MM.1S (cell line): ENCODE data around the gene DHX32.

ENCODE experiments used
- DNase-seq: peaks from one replicate; pipeline ENCODE4 v3.0.0-alpha.2; 2015
- H2AFZ ChIP-seq: fragments of 300-600 bp; sonication (generic); 2 replicates; pipeline ENCODE4 v1.6.0; 2016; ENCODE audit warnings: antibody characterized with exemption, low read length
- H3F3A ChIP-seq: fragments of 300-600 bp; sonication (generic); 2 replicates; pipeline ENCODE4 v1.6.1; 2016; ENCODE audit warnings: mild to moderate bottlenecking, antibody characterized with exemption, low read length, moderate library complexity, mixed read lengths; ENCODE audit not compliant: insufficient read depth
- H3K27ac ChIP-seq: fragments of 300-600 bp; sonication (generic); 2 replicates; pipeline ENCODE4 v1.5.1; 2016; ENCODE audit warnings: mild to moderate bottlenecking, low read length
- H3K27me3 ChIP-seq: fragments of 300-600 bp; sonication (generic); replicated peaks from 2 replicates; pipeline ENCODE4 v1.6.0; 2016; ENCODE audit warnings: low read length; ENCODE audit not compliant: insufficient read depth
- H3K36me3 ChIP-seq: fragments of 300-600 bp; sonication (generic); replicated peaks from 2 replicates; pipeline ENCODE4 v1.6.1; 2016; ENCODE audit warnings: mild to moderate bottlenecking, low read length, mixed read lengths; ENCODE audit not compliant: insufficient read depth
- H3K4me1 ChIP-seq: fragments of 300-600 bp; sonication (generic); 2 replicates; pipeline ENCODE4 v1.6.1; 2016; ENCODE audit warnings: low read length, mixed read lengths
- H3K4me2 ChIP-seq: fragments of 300-600 bp; sonication (generic); 2 replicates; pipeline ENCODE4 v1.6.0; 2016; ENCODE audit warnings: low read depth, low read length
- H3K4me3 ChIP-seq: fragments of 300-600 bp; sonication (generic); 2 replicates; pipeline ENCODE4 v1.5.1; 2016; ENCODE audit warnings: low read length, mixed read lengths
- H3K79me2 ChIP-seq: fragments of 300-600 bp; sonication (generic); 2 replicates; pipeline ENCODE4 v1.6.1; 2016; ENCODE audit warnings: mixed run types, low read length, mixed read lengths
- H3K9ac ChIP-seq: fragments of 300-600 bp; sonication (generic); 2 replicates; pipeline ENCODE4 v1.6.1; 2016; ENCODE audit warnings: low read length, mixed read lengths
- H3K9me2 ChIP-seq: fragments of 300-600 bp; sonication (generic); replicated peaks from 2 replicates; pipeline ENCODE4 v1.6.1; 2016; ENCODE audit warnings: mild to moderate bottlenecking, low read length, mixed read lengths; ENCODE audit not compliant: insufficient read depth
- H3K9me3 ChIP-seq: fragments of 300-600 bp; sonication (generic); replicated peaks from 2 replicates; pipeline ENCODE4 v1.6.1; 2016; ENCODE audit warnings: mild to moderate bottlenecking, low read length, mixed read lengths; ENCODE audit not compliant: insufficient read depth
- H4K20me1 ChIP-seq: fragments of 300-600 bp; sonication (generic); 2 replicates; pipeline ENCODE4 v1.6.1; 2016; ENCODE audit warnings: mild to moderate bottlenecking, low read length, moderate library complexity, mixed read lengths; ENCODE audit not compliant: insufficient read depth
- CTCF ChIP-seq: fragments of 300-600 bp; sonication (generic); IDR thresholded peaks from 2 replicates; pipeline ENCODE4 v1.5.1; 2016; ENCODE audit warnings: antibody characterized with exemption, low read length, mixed read lengths
- EZH2 ChIP-seq: fragments of 300-600 bp; sonication (generic); optimal IDR thresholded peaks from 2 replicates; pipeline ENCODE3; 2017; ENCODE audit warnings: low read depth, mild to moderate bottlenecking, antibody characterized with exemption, low read length, mixed read lengths
- EZH2phosphoT487 ChIP-seq: fragments of 300-600 bp; sonication (generic); IDR thresholded peaks from 2 replicates; pipeline ENCODE4 v1.6.1; 2018; ENCODE audit warnings: antibody characterized with exemption, low read length

DHX32 gene

GRCh38 chr10:125882596-125882995, 1.5 kb upstream of the DHX32 start:
- Histone ChIP-seq H3K79me2 (no peaks in the 10 kb centered on the region), H3K27me3 (no peaks in the 10 kb centered on the region), H3K9ac (no peak overlapping the region), H3K27ac (no peak overlapping the region), H3K4me2 (no peak overlapping the region), H2AFZ (no peak overlapping the region), H3K4me1 (no peaks in the 10 kb centered on the region), H3K9me3 (no peaks in the 10 kb centered on the region), H3K36me3 (no peaks in the 10 kb centered on the region), H4K20me1 (no peaks in the 10 kb centered on the region), H3K4me3 (no peak overlapping the region), H3F3A (no peaks in the 10 kb centered on the region), H3K9me2 (no peaks in the 10 kb centered on the region)
- no peak for DNase-seq
- TF ChIP-seq CTCF: no peak

- H2AFZ ChIP-seq: no peak overlapping the region
- no peaks in the 10 kb centered on the region for H3K27me3 ChIP-seq
- no peaks in the 10 kb centered on the region for H3F3A ChIP-seq
- no peak for TF ChIP-seq CTCF
- TF ChIP-seq EZH2: no peak
- no peak for TF ChIP-seq EZH2phosphoT487
- H3K4me1 ChIP-seq: no peaks in the 10 kb centered on the region
- no peak overlapping the region for H3K9ac ChIP-seq
- H3K79me2 ChIP-seq: no peaks in the 10 kb centered on the region
- H3K9me3 ChIP-seq: no peaks in the 10 kb centered on the region
- no peaks in the 10 kb centered on the region for H3K36me3 ChIP-seq
- no peaks in the 10 kb centered on the region for H3K9me2 ChIP-seq
- H3K27ac ChIP-seq: no peak overlapping the region
- H4K20me1 ChIP-seq: no peaks in the 10 kb centered on the region
- DNase-seq: no peak
- no peak overlapping the region for H3K4me3 ChIP-seq
- H3K4me2 ChIP-seq: no peak overlapping the region
These were observed 373 bp downstream of the DHX32 start for GRCh38 chr10:125880719-125881118.

GRCh38 chr10:125878957-125879835, 1.9 kb downstream of the DHX32 start:
- no peak for DNase-seq
- Histone ChIP-seq H3K27ac (no peak overlapping the region), H3K36me3 (no peaks in the 10 kb centered on the region)

More at GRCh38 chr10:125878957-125879835, 1.9 kb downstream of the DHX32 start:
- Histone ChIP-seq H2AFZ (no peak overlapping the region), H3K9me3 (no peaks in the 10 kb centered on the region), H3K4me3 (no peak overlapping the region), H4K20me1 (no peaks in the 10 kb centered on the region), H3K4me2 (no peak overlapping the region), H3K79me2 (no peaks in the 10 kb centered on the region), H3F3A (no peaks in the 10 kb centered on the region), H3K9ac (no peak overlapping the region), H3K9me2 (no peaks in the 10 kb centered on the region), H3K4me1 (no peaks in the 10 kb centered on the region), H3K27me3 (no peaks in the 10 kb centered on the region)
- TF ChIP-seq CTCF (no peak), EZH2 (no peak), EZH2phosphoT487 (no peak)
